DMS53 treated with DMSO at 0.1 percent for 48 hours (cell line): ENCODE results near the gene GRIN2A.

ENCODE experiments used
- DNase-seq: peaks from one replicate; lab custom pipeline; 2025; ENCODE audit not compliant: unreplicated experiment; lab: John Stamatoyannopoulos, UW

Gene GRIN2A

GRCh38 chr16:10188236-10188635, 6.0 kb upstream of the GRIN2A start:
- DNase-seq, result no peak

GRCh38 chr16:10181196-10182162, 749 bp downstream of the GRIN2A start:
- no peak for DNase-seq

- no peak for DNase-seq
Measured at GRCh38 chr16:10180771-10181163, 1.5 kb downstream of the GRIN2A start.

GRCh38 chr16:10180042-10180770, 2.0 kb downstream of the GRIN2A start:
- no peak for DNase-seq

- DNase-seq, result no peak
Measured at GRCh38 chr16:10178526-10178925, 3.7 kb downstream of the GRIN2A start.

- DNase-seq, result no peak
Measured at GRCh38 chr16:10178080-10178479, 4.1 kb downstream of the GRIN2A start.

- DNase-seq, result no peak
Measured at GRCh38 chr16:10172848-10173655, 9.2 kb downstream of the GRIN2A start.

- no peak for DNase-seq
Measured at GRCh38 chr16:10171221-10171620, 11.0 kb downstream of the GRIN2A start.

GRCh38 chr16:10169904-10170410, 12.3 kb downstream of the GRIN2A start:
- no peak for DNase-seq

- DNase-seq, result no peak
Measured at GRCh38 chr16:10169031-10169430, 13.2 kb downstream of the GRIN2A start.

GRCh38 chr16:10168258-10168657, 14.0 kb downstream of the GRIN2A start:
- no peak for DNase-seq

GRCh38 chr16:10165643-10166042, 16.6 kb downstream of the GRIN2A start:
- no peak for DNase-seq

GRCh38 chr16:10162981-10163380, 19.2 kb downstream of the GRIN2A start:
- DNase-seq, result no peak

GRCh38 chr16:10156099-10156498, 26.1 kb downstream of the GRIN2A start:
- no peak for DNase-seq

- no peak for DNase-seq
Measured at GRCh38 chr16:10154389-10154788, 27.8 kb downstream of the GRIN2A start.

GRCh38 chr16:10153985-10154384, 28.2 kb downstream of the GRIN2A start:
- no peak for DNase-seq

GRCh38 chr16:10151718-10152117, 30.5 kb downstream of the GRIN2A start:
- no peak for DNase-seq

- no peak for DNase-seq
Measured at GRCh38 chr16:10150906-10151305, 31.3 kb downstream of the GRIN2A start.

GRCh38 chr16:10145542-10146035, 36.6 kb downstream of the GRIN2A start:
- no peak for DNase-seq

- DNase-seq, result no peak
Measured at GRCh38 chr16:10141671-10142070, 40.6 kb downstream of the GRIN2A start.

GRCh38 chr16:10138881-10139280, 43.3 kb downstream of the GRIN2A start:
- DNase-seq, result no peak
